SK-N-SH treated with all-trans-retinoic acid at 6 μM for 48 hours (cell line): Measurements from ENCODE around the gene CDK6.

Source experiments
- ESRRG ChIP-seq: fragments of 250-450 bp; sonication (Bioruptor Pico); IDR thresholded peaks from 2 replicates; pipeline ENCODE4 v1.6.1; 2021; ENCODE audit warnings: mild to moderate bottlenecking
- PPARA ChIP-seq: fragments of 250-450 bp; sonication (Bioruptor Pico); IDR thresholded peaks from 2 replicates; pipeline ENCODE4 v1.5.0; 2020; ENCODE audit warnings: mild to moderate bottlenecking, borderline replicate concordance
- ZFP30 ChIP-seq: fragments of 450-650 bp; formaldehyde crosslinking; IDR thresholded peaks from 2 replicates; pipeline ENCODE4 v1.5.0; 2022; ENCODE audit warnings: mild to moderate bottlenecking, moderate library complexity

DNA sequence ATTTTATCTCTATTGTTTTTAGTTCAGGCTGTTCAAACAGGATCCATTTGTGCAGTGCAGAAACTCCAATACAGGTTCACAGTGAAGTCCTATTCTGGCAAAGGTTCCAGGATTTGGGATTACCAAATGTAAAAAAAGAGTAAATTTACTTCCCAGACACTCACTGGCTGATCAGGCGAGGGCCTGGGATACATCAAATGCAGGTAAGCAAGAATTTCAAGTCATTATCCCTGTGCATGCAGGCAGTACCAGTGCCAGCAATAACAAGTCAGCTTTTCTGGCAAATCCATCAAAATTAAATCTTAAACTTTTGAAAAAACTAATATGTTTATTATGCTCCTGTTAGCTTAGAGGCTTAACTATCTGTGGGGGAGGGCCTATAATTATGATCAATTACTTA is 6.3 kb downstream of the CDK6 start:
- TF ChIP-seq ESRRG (CRISPR knock-in tag) (no peak), ZFP30 (CRISPR knock-in tag) (no peak), PPARA (CRISPR knock-in tag) (no peak)
